RWPE2 (cell line): ENCODE results near the gene AADAT.

Experiments
- ATAC-seq: fragments of 200-7000 bp; cut with Tn5 transposase; 3 replicates; pipeline ENCODE4 v1.9.1; 2021; ENCODE audit warnings: low read depth
- DNase-seq: peaks from one replicate; pipeline ENCODE4 v3.0.0-alpha.2; 2020; ENCODE audit warnings: low spot score
- H3K27ac ChIP-seq: fragments of 450-650 bp; 2 replicates; pipeline ENCODE4 v1.5.1; 2017; ENCODE audit warnings: mild to moderate bottlenecking; ENCODE audit not compliant: poor library complexity, severe bottlenecking
- H3K27me3 ChIP-seq: fragments of 250-450 bp; sonication (Bioruptor Pico); 2 replicates; pipeline ENCODE4 v1.5.1; 2021; ENCODE audit warnings: mild to moderate bottlenecking, moderate library complexity; ENCODE audit not compliant: insufficient read depth, poor library complexity, severe bottlenecking
- H3K36me3 ChIP-seq: fragments of 250-450 bp; sonication (Bioruptor Pico); 2 replicates; pipeline ENCODE4 v1.5.1; 2020; ENCODE audit warnings: low read depth, mild to moderate bottlenecking, moderate library complexity
- H3K4me1 ChIP-seq: fragments of 250-450 bp; sonication (Bioruptor Pico); 2 replicates; pipeline ENCODE4 v1.5.1; 2021; ENCODE audit warnings: mild to moderate bottlenecking, moderate library complexity; ENCODE audit not compliant: insufficient read depth, poor library complexity, severe bottlenecking
- H3K4me3 ChIP-seq: fragments of 250-450 bp; sonication (Bioruptor Pico); 2 replicates; pipeline ENCODE4 v1.5.1; 2021; ENCODE audit warnings: mild to moderate bottlenecking, moderate library complexity; ENCODE audit not compliant: severe bottlenecking
- H3K9me3 ChIP-seq: fragments of 250-450 bp; sonication (Bioruptor Pico); 2 replicates; pipeline ENCODE4 v1.5.1; 2021; ENCODE audit warnings: mild to moderate bottlenecking, moderate library complexity; ENCODE audit not compliant: severe bottlenecking
- TF ChIP-seq, protein P1 (sequence below): fragments of 450-650 bp; IDR thresholded peaks from one replicate; pipeline ENCODE4 v1.5.1; 2017; ENCODE audit warnings: mild to moderate bottlenecking, moderate library complexity; ENCODE audit not compliant: poor library complexity, severe bottlenecking

AADAT gene

DNA sequence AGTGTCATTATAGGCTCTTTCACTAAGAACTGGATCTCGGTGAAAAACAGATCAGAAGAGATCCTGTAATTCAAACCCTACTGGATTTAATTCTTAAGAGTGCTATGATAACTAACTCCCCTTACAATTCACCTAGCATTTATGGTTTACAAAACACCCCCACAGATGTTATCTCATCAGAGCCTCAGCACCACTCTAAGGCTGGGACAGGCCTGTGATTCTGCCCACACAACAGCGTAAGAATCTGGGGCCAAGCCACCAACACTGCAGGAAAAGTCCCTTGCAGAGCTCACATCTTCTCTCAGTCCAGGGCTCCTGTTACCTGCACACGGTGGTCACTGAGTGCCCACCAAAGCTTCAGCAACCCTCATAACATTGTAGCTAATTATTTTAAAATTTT, 72.5 kb downstream of the AADAT start:
- TF ChIP-seq, protein P1, sequence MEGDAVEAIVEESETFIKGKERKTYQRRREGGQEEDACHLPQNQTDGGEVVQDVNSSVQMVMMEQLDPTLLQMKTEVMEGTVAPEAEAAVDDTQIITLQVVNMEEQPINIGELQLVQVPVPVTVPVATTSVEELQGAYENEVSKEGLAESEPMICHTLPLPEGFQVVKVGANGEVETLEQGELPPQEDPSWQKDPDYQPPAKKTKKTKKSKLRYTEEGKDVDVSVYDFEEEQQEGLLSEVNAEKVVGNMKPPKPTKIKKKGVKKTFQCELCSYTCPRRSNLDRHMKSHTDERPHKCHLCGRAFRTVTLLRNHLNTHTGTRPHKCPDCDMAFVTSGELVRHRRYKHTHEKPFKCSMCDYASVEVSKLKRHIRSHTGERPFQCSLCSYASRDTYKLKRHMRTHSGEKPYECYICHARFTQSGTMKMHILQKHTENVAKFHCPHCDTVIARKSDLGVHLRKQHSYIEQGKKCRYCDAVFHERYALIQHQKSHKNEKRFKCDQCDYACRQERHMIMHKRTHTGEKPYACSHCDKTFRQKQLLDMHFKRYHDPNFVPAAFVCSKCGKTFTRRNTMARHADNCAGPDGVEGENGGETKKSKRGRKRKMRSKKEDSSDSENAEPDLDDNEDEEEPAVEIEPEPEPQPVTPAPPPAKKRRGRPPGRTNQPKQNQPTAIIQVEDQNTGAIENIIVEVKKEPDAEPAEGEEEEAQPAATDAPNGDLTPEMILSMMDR, result no peak
- DNase-seq (no peak), ATAC-seq (no peak)
- no peaks in the 10 kb centered on the region for H3K36me3 ChIP-seq
- no peaks in the 10 kb centered on the region for H3K27me3 ChIP-seq
- H3K27ac ChIP-seq, result no peak overlapping the region
- H3K4me1 ChIP-seq, result no peaks in the 10 kb centered on the region
- H3K4me3 ChIP-seq, result no peak overlapping the region
- no peaks in the 10 kb centered on the region for H3K9me3 ChIP-seq

GRCh38 chr4:170015285-170015684, 74.5 kb downstream of the AADAT start:
- no peaks in the 10 kb centered on the region for H3K4me1 ChIP-seq
- ATAC-seq (no peak), DNase-seq (no peak)
- TF ChIP-seq, protein P1, result no peak
- H3K9me3 ChIP-seq, result no peaks in the 10 kb centered on the region
- H3K27me3 ChIP-seq, result no peaks in the 10 kb centered on the region
- H3K36me3 ChIP-seq, result no peaks in the 10 kb centered on the region
- no peak overlapping the region for H3K4me3 ChIP-seq
- no peak overlapping the region for H3K27ac ChIP-seq

- TF ChIP-seq, protein P1, result no peak
- Histone ChIP-seq H3K4me1 (no peaks in the 10 kb centered on the region), H3K27ac (no peak overlapping the region), H3K36me3 (no peaks in the 10 kb centered on the region), H3K4me3 (no peak overlapping the region), H3K27me3 (no peaks in the 10 kb centered on the region), H3K9me3 (no peaks in the 10 kb centered on the region)
- no peak for ATAC-seq
- no peak for DNase-seq
Observed at GRCh38 chr4:170014359-170015011, 75.3 kb downstream of the AADAT start.

DNA sequence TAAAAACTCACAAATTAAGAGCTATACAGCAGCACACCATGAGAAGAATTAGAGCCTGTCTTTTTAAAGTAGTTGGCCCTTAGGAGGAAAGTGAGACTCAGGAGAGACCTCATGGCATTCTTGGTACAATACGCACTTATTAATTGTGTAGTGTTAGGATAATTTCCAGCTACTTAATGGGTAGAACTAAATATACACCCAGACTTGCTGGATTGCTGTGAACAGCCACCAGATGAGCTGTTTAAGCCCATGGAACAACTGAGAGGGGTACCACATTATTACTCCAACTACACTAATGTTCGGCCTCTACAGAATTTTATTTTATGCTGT, 77.2 kb downstream of the AADAT start:
- Histone ChIP-seq H3K36me3 (no peaks in the 10 kb centered on the region), H3K27me3 (no peaks in the 10 kb centered on the region), H3K9me3 (no peaks in the 10 kb centered on the region), H3K4me1 (no peaks in the 10 kb centered on the region), H3K27ac (no peak overlapping the region), H3K4me3 (no peak overlapping the region)
- DNase-seq, result no peak
- TF ChIP-seq, protein P1, result no peak
- no peak for ATAC-seq

DNA sequence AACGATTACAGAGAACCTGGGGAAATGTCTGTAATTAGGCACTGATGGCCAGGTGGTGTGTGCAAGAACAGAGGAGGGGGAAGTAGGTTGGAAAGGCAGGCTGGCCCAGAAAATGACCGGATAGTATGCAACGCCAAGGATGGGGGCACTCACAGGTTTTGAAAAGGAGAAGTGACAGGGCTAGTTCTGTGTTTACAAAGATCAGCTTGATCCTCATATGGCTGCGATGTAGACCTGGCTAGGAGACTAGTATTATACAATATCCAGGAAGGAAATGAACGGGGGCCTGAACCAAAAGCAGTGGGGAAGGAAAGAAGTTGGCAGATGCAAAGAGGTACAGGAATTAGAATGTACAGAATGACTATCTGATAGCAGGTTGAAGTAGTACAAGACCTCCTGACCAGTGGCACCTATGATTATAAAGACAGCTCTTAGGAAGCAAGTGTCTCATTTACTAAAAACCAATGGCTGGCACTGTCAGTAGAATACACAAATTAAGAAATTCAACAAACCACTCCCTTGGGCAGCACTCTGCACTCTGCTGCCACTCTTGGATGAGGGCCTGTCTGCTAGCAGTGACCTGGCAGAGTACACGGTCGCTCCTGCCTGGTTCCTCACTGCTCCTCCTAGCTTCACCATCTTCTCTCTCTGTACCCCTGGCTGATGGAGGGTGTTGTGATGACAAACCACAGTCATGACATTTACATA, 77.7 kb downstream of the AADAT start:
- Histone ChIP-seq H3K27ac (no peak overlapping the region), H3K4me3 (no peak overlapping the region), H3K36me3 (no peaks in the 10 kb centered on the region), H3K9me3 (no peaks in the 10 kb centered on the region), H3K4me1 (no peaks in the 10 kb centered on the region), H3K27me3 (no peaks in the 10 kb centered on the region)
- TF ChIP-seq, protein P1, result no peak
- ATAC-seq (no peak), DNase-seq (no peak)
